Erythroblast (primary cell): Measurements from ENCODE around the gene ABAT.

ENCODE experiments used
- GATA1 ChIP-seq: IDR thresholded peaks from 2 replicates; pipeline ENCODE4 v1.6.1; 2011; ENCODE audit warnings: low read depth, mild to moderate bottlenecking, control low read depth, low read length, moderate library complexity
- POLR2A ChIP-seq: IDR thresholded peaks from 2 replicates; pipeline ENCODE4 v1.6.1; 2011; ENCODE audit warnings: mild to moderate bottlenecking, low read length

GRCh38 chr16:8801701-8802100 is 127.3 kb downstream of the ABAT start:
- TF ChIP-seq POLR2A (no peak), GATA1 (no peak)
